Measurements from ENCODE around the gene CLSTN3. TPM values are rescaled to one million over a fixed set of nuclear protein-coding genes. Genes with fewer than 3 reads are reported as not detected.
A peak's percentile ranks its signal among the peaks of the same experiment; 100 is the strongest.

Gene CLSTN3
- total RNA-seq, 2 donors from 2014 or later = 6.1 to 8.3 TPM

DNA sequence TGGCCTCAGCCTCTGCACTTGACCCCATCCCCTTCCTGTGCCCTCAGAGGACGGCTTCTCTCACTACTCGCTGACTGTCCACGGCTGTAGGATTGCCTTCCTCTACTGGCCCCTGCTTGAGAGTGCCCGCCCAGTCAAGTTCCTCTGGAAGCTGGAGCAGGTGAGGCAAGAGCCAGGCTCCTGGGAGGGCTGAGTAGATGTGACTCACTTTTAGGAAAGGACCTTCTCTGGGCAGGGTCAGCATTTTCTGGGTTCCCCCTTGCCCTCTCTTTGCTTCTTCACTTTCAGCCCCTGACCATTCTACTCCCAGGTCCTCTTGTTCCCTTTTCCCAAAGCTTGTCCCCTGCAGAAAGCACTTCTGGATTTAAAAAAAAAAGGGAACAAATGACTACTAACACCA lies 7.7 kb downstream of the CLSTN3 start:
- H3K27me3 ChIP-seq = no peaks in the 10 kb centered on the region
- TF ChIP-seq, protein P1, sequence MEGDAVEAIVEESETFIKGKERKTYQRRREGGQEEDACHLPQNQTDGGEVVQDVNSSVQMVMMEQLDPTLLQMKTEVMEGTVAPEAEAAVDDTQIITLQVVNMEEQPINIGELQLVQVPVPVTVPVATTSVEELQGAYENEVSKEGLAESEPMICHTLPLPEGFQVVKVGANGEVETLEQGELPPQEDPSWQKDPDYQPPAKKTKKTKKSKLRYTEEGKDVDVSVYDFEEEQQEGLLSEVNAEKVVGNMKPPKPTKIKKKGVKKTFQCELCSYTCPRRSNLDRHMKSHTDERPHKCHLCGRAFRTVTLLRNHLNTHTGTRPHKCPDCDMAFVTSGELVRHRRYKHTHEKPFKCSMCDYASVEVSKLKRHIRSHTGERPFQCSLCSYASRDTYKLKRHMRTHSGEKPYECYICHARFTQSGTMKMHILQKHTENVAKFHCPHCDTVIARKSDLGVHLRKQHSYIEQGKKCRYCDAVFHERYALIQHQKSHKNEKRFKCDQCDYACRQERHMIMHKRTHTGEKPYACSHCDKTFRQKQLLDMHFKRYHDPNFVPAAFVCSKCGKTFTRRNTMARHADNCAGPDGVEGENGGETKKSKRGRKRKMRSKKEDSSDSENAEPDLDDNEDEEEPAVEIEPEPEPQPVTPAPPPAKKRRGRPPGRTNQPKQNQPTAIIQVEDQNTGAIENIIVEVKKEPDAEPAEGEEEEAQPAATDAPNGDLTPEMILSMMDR (IDR thresholded peaks at IDR 0.05) = no peak
- no peaks in the 10 kb centered on the region for H3K36me3 ChIP-seq
- no peaks in the 10 kb centered on the region for H3K4me1 ChIP-seq
- DNase-seq (ENCODE audit: low spot score) = no peak
- no peak overlapping the region for H3K27ac ChIP-seq
- H3K9me3 ChIP-seq = no peaks in the 10 kb centered on the region
- no peak overlapping the region for H3K4me3 ChIP-seq

DNA sequence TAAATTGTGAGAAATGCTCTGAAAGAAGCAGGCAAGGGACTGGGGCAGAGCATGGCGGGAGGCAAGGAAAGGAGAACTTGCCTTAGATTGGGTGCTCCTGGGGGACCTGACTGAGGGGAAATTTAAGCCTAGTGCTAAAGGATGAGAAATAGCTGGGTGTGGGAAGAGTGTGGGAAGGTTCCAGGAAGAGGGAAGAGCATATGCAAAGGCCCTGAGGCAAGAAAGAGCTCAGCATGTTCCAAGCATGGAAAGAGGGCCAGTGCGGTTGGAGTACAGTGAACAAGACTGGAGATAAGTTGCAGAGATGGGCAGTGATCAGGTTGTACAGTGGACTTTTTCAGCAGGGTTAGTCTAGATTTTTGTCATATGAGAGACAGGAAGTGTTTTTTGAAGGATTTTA lies 9.0 kb downstream of the CLSTN3 start:
- no peak overlapping the region for H3K4me3 ChIP-seq
- no peaks in the 10 kb centered on the region for H3K9me3 ChIP-seq
- no peak for DNase-seq (ENCODE audit: low spot score)
- H3K4me1 ChIP-seq = no peaks in the 10 kb centered on the region
- TF ChIP-seq, protein P1 (IDR thresholded peaks at IDR 0.05) = no peak
- H3K36me3 ChIP-seq = no peaks in the 10 kb centered on the region
- no peak overlapping the region for H3K27ac ChIP-seq
- H3K27me3 ChIP-seq = no peaks in the 10 kb centered on the region

DNA sequence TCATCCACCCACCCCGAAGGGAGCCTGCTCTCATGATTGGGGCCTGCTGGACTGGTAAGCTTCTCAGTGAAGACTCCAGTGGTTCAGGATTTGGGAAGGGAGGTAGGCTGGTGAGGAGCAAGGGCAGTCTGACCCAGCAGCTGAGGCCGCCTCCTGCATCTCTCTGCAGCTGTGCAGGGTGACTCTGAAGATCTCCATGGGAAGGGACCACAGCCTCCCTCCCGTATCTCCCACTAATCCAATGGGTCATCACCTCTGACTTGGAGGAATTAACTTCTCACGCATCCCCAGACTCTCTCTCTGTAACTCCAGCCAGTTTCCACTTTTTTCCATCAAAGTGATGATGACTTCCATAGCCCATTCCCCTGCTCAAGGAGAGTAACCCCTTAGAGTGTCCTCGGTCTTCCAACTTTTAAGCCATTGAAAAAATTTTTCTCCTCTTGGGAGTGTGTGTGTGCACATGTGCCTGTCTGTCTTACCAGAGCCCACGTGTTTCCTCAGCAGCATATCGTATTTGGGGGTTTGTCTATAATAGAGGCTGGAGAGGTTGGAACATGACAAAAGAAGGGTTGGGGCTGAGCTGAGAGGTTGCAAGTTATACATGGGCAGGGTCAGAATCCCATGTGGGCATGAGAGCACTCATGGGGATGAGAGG lies 11.3 kb downstream of the CLSTN3 start:
- H3K27me3 ChIP-seq = no peaks in the 10 kb centered on the region
- no peak overlapping the region for H3K4me3 ChIP-seq
- H3K9me3 ChIP-seq = no peaks in the 10 kb centered on the region
- no peaks in the 10 kb centered on the region for H3K36me3 ChIP-seq
- no peak for DNase-seq (ENCODE audit: low spot score)
- TF ChIP-seq, protein P1 (IDR thresholded peaks at IDR 0.05) = no peak
- no peak overlapping the region for H3K27ac ChIP-seq
- H3K4me1 ChIP-seq = no peaks in the 10 kb centered on the region

DNA sequence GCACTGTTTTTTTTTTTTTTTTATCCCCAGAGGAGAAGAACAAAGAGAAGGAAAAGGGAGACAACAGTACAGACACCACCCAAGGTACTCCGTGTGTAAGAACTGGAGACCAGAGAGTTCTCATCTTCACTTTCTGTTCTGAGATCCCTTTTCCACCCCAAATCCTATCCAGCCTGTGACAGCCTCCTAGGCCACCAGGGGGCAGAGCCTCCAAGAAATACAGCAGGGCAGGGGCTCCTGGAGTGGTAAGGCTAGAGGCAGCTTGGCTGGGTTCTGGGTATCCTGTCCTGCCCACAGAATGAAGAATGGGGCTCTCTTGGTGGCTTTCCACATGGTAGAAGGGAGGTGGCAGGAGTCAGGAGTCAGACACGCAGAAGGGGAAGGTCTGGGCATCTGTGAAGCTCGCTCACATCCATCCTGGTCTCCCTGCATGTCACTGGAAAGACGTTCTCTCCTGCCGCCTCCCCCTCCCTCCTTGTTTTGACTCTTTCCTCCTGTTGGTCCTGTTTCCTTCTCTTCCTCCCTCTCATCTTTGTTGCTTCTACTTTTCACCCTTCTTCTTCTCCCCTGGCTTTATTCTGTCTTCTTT lies 12.0 kb downstream of the CLSTN3 start:
- H3K36me3 ChIP-seq = no peaks in the 10 kb centered on the region
- DNase-seq (ENCODE audit: low spot score) = no peak
- H3K9me3 ChIP-seq = no peaks in the 10 kb centered on the region

DNA sequence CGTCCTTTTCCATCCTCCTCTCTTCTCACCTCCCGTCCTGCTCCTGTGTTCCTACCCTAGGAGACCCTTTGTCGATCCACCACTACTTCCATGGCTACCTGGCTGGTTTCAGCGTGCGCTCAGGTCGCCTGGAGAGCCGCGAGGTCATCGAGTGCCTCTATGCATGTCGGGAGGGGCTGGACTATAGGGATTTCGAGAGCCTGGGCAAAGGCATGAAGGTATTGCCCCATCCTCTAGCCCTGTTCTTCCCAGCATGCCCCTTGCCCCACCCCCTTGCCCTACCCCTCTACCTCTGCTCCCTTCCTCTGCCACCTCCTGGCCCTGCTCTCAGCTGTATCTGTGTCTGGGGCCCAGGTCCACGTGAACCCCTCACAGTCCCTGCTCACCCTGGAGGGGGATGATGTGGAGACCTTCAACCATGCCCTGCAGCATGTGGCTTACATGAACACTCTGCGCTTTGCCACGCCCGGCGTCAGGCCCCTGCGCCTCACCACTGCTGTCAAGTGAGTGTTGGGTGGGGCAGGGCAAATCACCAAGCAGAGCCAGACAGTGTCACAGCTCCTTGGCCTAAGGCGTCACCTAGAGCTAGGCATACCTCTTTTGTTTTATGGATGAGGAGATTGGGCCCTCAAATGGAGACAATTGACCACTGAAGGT lies 12.8 kb downstream of the CLSTN3 start:
- H3K27ac ChIP-seq = no peak overlapping the region
- no peak for DNase-seq (ENCODE audit: low spot score)
- H3K4me1 ChIP-seq = no peaks in the 10 kb centered on the region
- H3K36me3 ChIP-seq = no peaks in the 10 kb centered on the region
- H3K27me3 ChIP-seq = no peaks in the 10 kb centered on the region
- no peak overlapping the region for H3K4me3 ChIP-seq
- no peaks in the 10 kb centered on the region for H3K9me3 ChIP-seq
- TF ChIP-seq, protein P1 (IDR thresholded peaks at IDR 0.05) = no peak

More for the DNA sequence above, 12.0 kb downstream of the CLSTN3 start:
- Histone ChIP-seq H3K27ac (no peak overlapping the region), H3K27me3 (no peaks in the 10 kb centered on the region), H3K4me1 (no peaks in the 10 kb centered on the region), H3K4me3 (no peak overlapping the region)
- TF ChIP-seq, protein P1 (IDR thresholded peaks at IDR 0.05) = peak; percentile 32 to 61
